Upper lobe of left lung (tissue), 4 donors: Measurements from ENCODE around the gene GPR55.

ENCODE experiments used
- CTCF ChIP-seq, 6 experiments: fragments of 450-650 bp in 4 of 6; fragments of 200-600 bp in 2 of 6; sonication (generic) in 2 of 6; IDR thresholded peaks; one replicate each; pipeline ENCODE4 v1.5.1; 2016 to 2019; ENCODE audit warnings: antibody characterized with exemption in 6 of 6
- POLR2A ChIP-seq, 4 donors: fragments of 450-650 bp; IDR thresholded peaks; one replicate each; pipeline ENCODE4 v1.5.1; 2016 to 2017; ENCODE audit warnings: antibody characterized with exemption in 4 of 4, mild to moderate bottlenecking in 2 of 4
- POLR2AphosphoS5 ChIP-seq, 2 donors: sonication (generic); formaldehyde crosslinking; IDR thresholded peaks; one replicate each; pipeline ENCODE4 v1.5.1; 2017; ENCODE audit warnings: antibody characterized with exemption in 2 of 2

- no peak for TF ChIP-seq CTCF (IDR thresholded peaks at IDR 0.05)
- no peak for TF ChIP-seq POLR2A (IDR thresholded peaks at IDR 0.05)
- no peak for TF ChIP-seq POLR2AphosphoS5 (IDR thresholded peaks at IDR 0.05)
These were observed 19.8 kb upstream of the GPR55 start for GRCh38 chr2:230944757-230945372.
